ENCODE measurements around the gene MEX3C.

Gene MEX3C

DNA sequence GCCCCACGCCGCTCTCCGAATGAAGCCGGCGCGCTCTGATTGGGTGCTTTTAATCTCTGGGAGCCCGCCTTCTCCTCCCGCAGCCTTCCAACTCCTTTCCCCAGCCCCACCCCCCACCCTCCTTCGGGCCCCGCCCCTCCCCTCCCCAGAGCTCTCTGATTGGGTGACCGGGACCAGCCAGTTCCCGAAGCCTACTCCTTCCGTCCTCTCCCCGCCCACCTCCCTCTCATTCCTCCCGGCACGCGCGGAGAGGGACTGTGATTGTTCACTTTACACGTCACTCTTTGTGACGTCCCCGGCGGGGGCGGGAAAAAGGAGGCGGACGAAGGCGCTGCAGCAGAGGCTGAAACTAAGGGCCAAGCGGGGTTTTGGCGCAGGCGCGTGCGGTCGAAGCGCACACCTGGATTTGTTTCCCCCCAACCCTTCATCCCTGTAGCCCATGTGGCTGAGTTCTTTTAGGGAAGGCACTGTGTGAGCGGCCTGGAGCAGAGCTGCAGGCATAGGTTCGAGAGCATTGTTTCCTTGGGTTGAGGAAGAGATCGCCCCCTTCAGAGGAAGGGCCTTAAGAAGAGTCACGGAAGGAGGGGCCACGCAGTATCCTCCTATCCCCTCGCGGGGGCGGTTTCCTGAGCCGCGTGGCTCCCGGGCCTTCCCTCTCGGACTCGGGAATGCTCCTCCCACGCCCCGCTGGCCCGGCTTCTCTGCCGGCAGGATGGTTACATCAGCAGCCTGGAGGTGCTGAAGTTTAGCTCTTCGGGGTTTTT, at the start of gene MEX3C:
MEX3C (minus strand) TSS at position 21 of the 764 bp plus-strand sequence. CDS start 361 bp downstream, outside the sequence.
- peak; percentile 100 for DNase-seq

DNA sequence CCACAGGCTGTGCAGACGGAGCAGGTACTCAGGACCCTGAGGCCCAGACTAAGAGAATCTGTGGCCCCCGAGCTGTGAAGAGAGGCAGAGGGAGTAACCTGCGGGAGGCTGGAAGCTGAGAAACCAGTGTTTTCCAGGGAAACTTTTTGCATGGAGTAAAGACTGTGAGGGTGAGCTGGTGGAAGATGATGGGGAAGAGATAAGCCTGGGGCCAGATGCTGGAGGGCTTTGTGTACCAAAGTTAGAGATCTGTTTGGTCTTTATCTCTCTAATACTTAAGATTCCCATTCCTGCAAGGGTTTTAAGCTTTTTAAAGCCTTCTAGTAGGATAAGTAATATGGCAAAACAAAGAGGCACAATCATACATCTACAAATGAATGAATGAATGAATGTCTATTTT, 43.7 kb upstream of the MEX3C start:
- no peak for DNase-seq

DNA sequence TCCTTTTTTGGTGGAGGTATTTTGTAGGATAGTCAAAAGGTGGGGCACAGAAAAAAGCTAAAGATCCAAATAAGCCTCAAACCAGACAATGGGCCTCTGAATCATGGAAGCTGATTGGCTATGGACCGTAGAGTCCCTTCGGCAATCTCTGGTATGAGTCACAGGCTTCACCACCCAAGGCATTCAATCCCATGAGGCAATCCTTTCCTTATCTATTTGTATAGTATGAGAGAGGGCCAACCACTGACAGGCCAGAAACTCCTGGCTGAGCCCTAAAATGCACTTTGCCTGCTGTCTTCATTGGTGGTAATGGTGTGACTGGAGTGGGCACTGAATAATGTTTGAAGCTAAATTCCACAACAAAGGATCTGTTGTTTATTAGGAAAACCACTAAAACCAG, 38.7 kb upstream of the MEX3C start:
- DNase-seq, result no peak

DNA sequence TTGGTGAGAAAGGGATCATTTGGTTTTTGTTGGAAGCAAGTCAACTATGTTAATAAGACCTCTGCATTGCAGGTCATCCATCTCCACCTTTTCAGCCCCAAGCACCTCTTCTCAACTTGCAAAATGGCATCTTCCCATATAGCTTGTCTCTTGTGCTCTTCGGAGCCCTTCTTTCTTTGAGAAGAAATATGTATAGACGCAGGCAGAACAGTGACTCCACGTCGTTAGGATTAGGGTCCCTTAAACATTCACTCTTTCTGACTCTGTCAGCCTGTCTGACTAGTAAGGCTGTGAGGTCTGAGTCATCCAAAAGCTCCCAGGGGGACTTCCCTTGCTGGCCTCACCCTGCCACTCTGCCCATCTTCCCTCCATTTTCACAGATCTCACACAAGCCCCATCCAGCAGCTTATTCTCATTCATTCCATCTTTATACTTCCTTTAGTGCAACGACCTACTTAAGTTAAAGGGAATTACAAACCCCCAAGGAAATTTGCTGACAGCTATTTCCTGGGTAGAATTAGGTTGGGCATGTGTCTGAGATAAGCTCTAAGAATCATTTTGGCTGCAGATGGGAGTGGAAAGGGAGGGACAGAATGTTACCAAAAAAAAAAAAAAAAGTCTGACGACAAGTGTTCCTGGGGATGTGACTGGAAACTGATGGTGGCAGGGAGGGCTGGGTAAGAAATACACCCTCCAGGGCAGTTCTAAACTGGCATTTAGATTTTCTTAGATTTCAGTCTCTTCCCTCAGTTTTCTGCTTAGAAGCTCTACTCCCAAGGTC, 37.7 kb upstream of the MEX3C start:
- no peak for DNase-seq

DNA sequence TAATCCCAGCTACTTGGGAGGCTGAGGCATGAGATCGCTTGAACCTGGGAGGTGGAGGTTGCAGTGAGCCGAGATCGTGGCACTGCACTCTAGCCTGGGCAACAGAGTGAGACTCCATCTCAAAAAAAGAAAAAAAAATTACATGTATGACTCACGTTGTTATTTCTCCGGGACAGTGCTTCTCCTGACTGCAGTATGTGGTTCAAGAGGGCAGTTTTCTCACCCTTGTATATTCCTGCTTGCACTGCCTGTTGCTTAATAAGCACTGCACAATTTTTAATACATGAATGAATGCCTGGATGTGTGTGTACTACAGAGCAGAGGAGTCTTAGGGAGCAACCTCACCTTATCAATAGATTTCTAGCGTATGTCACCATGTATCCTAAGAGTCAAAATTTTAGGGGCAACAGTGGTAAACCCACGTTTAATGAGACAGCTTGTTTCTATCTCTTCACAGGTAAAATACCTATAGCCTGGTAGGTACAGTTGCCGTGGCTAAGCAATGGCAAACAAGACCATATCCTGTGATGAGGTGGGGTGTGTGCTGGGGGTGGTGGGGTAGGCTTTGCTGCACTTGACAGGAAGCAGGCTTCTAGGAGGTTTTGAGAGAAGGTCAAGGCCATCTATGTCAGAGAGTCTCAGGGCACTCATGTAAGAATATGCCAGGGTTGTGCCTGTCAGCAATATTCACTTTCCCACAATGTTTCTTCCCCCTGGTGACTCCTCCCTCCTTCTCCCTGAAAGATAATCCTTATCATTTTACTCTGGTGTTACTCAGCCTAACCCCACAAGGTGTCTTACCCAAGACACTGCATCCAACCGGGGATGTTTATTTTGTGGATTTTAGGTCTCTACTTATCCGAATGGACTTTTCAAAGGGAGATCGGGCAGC, 36.9 kb upstream of the MEX3C start:
- no peak for DNase-seq

DNA sequence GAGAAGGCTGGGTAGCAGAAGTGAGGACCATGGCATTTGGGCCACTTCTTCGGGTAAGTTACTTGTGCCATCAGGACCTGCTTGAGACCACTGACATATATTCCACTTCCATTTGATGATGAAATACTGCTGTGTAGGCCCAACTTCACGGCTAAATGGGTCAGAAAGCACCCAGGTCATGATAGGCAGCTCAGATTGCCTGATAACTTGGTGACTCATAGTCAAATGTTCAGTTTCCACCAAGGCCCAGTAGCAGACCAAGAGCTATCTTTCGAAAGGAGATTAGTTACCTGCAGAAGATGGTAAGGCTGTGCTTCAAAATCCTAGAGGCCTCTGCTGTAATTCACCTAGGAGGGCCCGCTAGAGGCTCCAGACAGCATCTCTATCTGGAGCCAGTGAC, 31.8 kb upstream of the MEX3C start:
- DNase-seq, result no peak

DNA sequence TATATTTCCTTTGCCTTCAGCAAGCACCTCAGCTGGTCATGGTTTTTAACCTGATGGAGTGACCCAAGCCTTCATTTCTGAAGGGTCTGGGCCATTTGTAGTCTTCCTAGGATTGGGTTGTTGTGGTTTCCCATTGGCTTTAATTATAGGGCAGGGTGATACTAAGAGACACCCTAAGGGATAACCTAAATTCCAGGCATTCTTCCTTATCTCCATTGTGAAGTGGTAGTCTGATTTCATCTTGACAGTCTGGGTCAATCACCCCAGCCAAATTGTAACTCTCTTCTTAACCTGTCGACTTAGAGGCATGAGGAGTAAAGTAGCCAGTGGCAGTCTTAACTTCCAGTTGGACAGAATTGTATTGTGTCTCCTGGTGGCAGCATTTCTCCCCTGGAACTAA, 30.2 kb upstream of the MEX3C start:
- DNase-seq, result no peak

DNA sequence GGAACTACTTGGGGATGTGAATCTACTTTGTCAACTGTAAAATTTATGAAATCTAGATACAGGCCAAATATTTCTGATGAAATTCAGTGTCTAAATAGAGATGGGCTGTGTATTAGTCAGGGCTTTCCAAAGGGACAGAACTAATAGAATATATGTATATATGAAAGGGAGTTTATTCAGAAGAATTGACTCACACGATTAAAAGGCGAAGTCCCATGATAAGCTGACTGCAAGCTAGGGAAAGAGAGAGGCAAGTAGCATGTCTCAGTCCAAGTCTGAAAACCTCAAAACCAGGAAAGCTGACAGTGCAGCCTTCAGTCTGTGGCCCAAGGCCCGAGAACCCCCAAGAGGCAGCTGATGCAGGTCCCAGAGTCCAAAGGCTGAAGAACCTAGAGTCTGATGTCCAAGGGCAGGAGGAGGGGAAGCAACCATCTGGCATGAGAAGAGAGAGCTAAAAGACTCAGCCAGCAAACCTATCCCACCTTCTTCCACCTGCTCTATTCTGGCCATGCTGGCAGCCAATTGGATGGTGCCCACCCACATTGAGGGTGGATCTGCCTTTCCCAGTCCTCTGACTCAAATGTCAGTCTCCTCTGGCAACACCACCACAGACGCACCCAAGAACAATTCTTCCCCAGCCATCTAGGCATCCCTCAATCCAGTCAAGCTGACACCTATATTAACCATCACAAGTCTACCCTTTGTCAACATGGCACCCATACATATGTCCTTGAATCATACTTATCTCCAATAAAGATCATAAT, 29.3 kb upstream of the MEX3C start:
- DNase-seq, result no peak

DNA sequence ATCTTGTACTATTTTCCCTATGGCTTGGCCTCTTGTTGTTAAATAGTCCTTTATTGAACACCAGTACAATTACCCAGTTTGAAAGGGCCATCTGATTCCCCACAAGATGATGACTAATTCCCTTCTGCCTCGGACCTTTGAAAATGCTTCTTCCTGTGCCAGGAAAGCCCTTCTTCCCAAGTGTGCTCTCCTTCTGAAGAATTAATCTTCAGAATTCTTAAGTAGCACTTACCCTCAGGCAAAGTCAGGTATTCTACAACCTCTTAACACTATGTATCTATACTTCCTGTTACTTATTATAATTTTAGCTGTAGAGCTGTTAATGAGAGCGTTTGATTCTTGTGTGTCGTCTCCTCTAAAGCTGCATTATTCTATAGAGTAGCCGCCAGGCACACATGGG, 28.6 kb upstream of the MEX3C start:
- DNase-seq, result no peak

DNA sequence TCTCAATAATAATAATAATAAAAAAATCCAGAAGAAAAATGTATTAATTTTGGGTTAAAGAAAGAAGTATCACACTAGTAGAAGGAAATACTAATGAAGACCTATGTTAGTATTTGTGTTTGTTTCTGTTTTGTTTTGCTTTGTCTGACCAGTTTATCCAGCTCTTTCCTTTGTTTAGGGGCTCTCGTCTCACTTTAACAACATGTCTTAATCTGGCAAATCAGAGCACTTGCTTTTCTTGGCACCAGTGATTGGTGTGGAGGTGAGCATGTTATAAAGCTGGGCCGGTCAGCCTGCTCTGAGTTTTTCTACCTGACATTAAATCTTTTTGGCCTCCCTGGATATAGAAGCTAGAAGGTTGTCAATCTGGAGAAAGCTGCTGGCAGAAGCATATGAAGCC, 15.1 kb upstream of the MEX3C start:
- no peak for DNase-seq

DNA sequence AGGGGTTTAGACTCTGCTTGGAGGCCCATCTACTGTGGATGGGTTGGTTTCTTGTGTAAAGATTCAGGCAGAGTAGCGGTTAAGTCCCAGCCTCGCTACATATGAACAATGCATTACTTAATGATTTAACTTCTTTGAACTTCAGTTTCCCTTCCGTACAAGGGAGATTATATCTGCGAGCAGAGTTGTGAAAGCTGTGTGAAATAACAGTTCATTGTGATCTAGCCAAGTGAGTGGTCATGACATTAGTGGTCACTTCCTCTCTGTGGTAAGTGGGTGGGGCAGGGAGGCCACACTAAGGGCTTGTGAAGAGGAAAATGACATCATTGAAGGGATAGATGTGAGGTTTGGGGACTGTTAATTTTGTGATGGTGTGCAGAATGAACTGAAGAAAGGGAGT, 14.1 kb upstream of the MEX3C start:
- DNase-seq, result peak; percentile 70

DNA sequence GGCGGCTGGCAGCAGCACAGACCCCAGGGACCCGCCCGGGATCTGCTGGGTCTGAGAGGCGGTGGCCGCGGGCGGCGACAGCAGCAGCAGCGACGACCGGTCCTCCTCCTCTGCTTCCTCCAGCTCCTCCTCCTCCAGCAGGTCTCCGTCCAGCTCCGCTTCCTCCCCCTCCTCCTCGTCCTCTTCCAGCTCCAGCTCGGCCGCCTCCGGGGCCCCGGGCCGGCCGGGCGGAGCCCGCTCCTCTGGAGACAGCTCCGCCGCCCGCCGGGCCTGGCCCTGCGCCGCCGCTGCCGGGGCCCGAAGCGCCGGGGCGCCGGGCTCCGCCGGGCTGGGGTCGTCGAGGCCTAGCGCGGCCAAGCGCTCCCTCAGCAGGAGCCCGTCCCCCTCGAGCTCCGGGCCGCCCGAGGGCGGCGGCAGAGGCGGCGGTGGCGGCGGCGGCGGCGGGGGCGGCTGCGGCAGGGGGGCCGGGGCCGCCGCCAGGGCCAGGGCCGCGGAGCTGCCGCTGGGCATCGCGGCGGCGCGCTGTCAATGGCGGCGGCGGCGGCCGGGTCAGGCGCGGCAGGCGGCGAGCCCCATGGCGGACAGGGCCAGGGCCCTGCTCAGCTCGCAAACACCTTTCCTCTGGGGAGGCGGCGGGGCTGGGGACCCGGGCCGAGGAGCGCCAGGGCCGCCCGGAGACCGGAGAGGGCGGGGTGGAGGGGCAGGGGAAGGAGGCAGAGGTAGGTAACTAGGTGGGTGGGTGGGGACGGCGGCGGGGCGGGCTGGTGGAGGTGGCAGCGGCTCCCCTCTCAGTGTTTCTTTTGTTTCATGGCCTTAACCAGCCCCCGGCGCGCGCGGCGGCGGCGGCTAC, 445 bp downstream of the MEX3C start:
- no peak for DNase-seq

DNA sequence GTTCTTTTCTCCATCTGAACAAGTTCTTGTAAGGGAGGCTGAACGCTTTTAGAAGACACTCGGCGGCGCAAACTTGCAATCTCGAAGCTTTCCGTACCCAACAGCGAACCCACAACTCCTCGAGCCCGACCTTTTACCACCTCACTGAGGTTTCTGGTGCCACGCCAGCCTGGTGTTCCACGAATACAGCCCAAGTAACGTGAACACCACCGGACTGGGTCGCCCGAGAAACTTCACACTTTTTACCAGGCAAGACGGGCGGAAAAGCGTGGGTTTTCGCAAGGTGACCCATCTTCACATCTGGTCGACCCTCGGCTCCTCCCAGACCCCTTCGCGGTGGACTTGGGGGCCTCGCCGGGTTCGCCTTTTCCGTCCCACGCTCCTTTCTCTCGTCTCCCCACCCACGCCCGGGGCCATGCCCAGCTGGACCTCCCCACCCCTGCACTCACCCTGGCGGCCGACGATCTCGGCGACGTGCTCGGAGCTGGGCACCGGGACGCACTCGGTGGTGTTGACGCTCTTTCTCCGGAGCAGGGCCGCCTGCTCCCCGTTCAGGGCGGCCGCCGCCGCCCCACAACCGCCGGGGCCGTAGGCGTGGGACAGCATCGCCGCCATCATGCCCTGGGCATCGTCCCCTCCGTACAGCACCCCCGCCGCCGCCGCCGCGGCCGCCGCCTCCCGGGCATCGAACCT, 1.2 kb downstream of the MEX3C start:
- peak; percentile 83 for DNase-seq

DNA sequence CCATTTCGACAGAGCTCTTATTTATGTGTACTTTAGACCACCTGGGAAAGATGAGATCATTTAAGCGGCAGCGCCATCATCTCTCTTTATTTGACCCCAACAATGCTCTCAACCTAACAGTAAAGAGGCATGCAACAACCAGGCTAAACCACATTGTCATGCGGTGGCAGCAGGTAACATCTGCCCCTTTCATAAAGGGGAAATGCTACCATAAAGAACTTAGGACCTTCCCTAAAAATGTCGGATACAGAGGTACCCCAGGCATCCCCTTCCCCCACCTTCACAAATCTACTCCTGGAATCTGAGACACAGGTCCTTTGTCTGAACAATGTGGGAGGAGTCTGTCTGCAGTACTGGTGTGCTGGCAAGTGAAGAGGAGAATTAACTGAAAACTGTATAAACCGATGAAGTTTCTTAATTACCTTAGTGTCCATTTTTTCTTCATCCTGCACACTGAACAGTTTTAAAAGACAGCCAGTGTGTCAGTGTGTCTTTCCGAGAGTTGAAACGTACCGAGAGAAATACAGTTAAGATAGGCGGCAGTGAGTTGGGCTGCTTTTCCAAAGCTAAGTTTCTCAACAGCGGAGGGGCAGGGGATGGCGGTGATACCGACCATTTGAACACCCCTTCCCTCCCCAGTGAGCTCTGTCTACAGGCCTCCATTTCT, 1.9 kb downstream of the MEX3C start:
- DNase-seq, result peak; percentile 73

DNA sequence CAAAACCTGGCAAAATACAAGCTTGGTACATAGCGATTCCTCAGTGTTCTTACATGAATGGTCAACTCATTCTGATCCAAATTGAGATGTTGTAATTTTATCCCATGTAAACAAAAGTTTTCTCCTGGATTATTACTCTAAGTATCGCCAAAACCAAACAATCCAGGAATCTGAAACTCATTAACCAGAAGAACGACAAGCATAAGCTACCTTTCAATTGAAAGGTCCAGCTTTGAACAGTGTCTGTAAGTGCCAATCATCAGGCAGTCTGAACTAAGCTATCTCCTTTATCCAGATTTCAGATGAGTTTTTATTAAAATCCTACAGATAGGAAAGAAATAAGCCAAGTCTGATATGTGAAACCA, 2.4 kb downstream of the MEX3C start:
- DNase-seq, result no peak

DNA sequence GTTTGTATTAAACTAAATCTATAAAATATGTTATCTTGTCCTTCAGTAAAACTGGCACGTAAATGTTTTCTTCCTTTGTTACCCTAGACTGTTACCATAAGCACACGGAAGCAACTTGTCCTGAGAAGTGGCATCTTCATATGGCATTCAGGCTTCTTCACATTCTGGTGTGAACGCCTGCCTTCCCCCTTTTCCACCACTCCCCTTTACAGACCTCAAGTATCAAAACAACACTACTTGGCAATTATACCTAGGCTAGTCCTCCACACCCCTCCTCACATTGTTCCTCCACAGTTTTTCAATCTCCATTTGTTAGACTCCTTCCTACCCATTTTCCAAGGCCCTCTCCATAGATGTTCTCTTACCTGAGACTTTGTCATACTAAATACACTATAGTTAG, 2.9 kb downstream of the MEX3C start:
- DNase-seq, result no peak

DNA sequence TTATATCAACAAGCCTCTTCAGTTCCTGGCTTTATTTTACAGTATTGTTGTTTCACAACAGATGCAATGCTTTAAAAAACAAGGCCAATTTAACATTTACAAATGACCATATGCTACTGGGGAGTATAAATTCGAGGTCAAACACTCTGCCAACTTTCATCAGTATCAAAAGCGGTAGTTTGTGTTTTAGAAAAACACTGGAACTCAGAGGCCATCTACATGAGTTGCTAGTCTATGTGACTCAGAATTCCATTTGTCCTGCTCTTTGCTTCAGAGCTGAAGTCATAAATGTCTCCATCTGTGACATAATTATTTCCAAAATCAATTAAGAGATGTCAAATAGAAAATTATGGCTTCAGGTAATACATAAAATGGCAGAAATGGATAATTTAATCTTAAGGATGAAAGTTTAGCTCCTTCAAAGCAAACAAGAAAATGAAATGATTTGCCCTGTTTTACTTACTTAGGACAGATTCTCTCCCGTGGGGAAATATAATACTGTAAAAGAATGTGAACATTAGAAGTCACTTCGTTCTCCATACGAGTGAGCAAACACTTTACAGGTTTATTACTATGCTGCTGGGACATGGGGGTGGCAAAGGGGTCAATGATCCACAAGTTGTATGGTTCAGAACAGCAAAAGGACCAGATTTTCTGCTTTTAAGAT, 3.7 kb downstream of the MEX3C start:
- DNase-seq, result no peak

DNA sequence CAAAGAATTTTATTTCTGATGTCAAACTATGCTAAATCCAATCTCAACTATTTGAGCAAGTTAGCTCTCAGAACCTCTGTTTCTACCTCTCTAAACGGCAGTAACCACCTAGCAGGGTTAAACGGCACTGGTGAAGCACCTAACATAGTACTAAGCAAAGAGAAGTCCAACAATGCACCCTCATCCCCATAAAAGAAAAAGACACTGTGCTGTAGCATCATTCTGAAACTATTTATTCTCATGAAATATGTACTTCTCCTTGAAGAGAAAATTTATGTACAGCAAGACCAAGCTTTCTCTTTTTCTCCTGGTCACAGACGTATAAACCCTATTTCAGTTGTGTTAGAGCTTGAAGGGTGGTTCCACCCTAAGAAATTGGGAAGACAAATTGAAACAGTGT, 4.8 kb downstream of the MEX3C start:
- no peak for DNase-seq

DNA sequence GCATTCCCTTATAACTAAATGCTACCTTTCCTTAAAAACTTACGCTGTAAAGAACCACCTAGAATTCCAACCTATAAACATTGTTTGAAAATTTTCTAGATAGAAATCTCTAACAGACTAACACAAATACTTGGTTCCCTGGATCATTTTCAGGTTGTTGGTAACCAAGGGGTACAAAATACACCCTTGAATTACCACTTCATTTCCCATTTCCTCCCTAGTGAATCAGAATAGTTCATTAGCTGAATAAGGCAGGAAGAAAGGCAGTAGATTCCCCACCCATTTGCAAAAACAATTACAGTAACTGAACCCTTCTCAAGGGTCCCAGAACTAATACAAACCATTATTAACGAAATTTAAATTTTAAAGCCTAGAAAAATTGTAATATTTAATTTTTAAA, 5.5 kb downstream of the MEX3C start:
- no peak for DNase-seq

DNA sequence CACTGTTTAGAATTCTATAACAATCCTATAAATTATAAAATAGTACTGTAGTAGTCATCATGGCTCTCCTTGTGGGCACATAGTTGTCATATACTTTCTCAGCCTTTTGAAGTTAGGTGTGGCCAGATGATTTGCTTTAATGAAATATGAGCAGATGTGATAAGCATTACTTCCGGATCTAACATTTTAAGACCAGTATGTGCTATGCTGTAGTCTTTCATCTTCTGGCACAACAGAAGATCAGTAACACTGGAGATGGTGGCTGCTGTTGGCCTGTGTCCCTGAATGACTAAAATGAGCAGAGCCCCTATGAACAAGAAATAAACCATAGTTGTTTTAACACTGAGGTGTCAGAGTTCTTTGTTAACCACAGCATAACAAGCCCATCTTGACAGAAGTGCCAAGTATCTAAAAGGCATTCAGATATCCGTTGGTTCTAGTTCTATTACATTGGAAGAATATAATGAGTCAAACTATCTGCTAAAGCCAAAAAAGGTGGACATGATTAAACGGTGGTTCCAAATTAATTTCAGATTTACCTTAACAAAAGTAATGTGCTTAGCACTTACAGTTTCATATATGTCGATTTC, 6.3 kb downstream of the MEX3C start:
- DNase-seq, result peak; percentile 70
